Trophoblast cell (in vitro differentiated cells and primary cell): ENCODE results near the gene USP20.

Experiments
- DNase-seq, 2 donors: peaks; one replicate each; pipeline ENCODE4 v3.0.0-alpha.2; 2016
- H2AFZ ChIP-seq: 2 replicates; pipeline ENCODE4 v1.6.1; 2013; ENCODE audit warnings: low read length, moderate library complexity, mild to moderate bottlenecking; ENCODE audit not compliant: insufficient read depth, poor library complexity
- H2AK5ac ChIP-seq: 2 replicates; pipeline ENCODE4 v1.6.1; 2013; ENCODE audit warnings: mild to moderate bottlenecking, low read length
- H2BK120ac ChIP-seq: 2 replicates; pipeline ENCODE4 v1.6.1; 2013; ENCODE audit warnings: low read length, mild to moderate bottlenecking, moderate library complexity; ENCODE audit not compliant: insufficient read depth, poor library complexity
- H2BK12ac ChIP-seq: 2 replicates; pipeline ENCODE4 v1.6.1; 2013; ENCODE audit warnings: mild to moderate bottlenecking, low read length, moderate library complexity
- H2BK5ac ChIP-seq: 2 replicates; pipeline ENCODE4 v1.6.1; 2013; ENCODE audit warnings: low read length, low read depth, moderate library complexity, mild to moderate bottlenecking; ENCODE audit not compliant: poor library complexity
- H3K14ac ChIP-seq: 2 replicates; pipeline ENCODE4 v1.6.1; 2013; ENCODE audit warnings: mild to moderate bottlenecking, low read length
- H3K18ac ChIP-seq: 2 replicates; pipeline ENCODE4 v1.6.1; 2013; ENCODE audit warnings: mild to moderate bottlenecking, low read length
- H3K23ac ChIP-seq: 2 replicates; pipeline ENCODE4 v1.6.1; 2013; ENCODE audit warnings: low read length
- H3K27ac ChIP-seq: 2 replicates; pipeline ENCODE4 v1.5.1; 2013; ENCODE audit warnings: low read depth, mild to moderate bottlenecking, inconsistent platforms, low read length, moderate library complexity
- H3K27me3 ChIP-seq: 2 replicates; pipeline ENCODE4 v1.6.1; 2013; ENCODE audit warnings: inconsistent platforms, mild to moderate bottlenecking, low read length, moderate library complexity; ENCODE audit not compliant: insufficient read depth
- H3K36me3 ChIP-seq, 2 experiments: 1 replicate in 1 of 2; 2 replicates in 1 of 2; pipeline ENCODE4 v1.6.1; 2013; ENCODE audit warnings: low read length in 2 of 2, mild to moderate bottlenecking in 2 of 2, moderate library complexity in 1 of 2; ENCODE audit not compliant: insufficient read depth in 2 of 2, control insufficient read depth in 1 of 2
- H3K4ac ChIP-seq: 2 replicates; pipeline ENCODE4 v1.6.1; 2013; ENCODE audit warnings: low read depth, mild to moderate bottlenecking, low read length, moderate library complexity
- H3K4me1 ChIP-seq, 2 experiments: 1 replicate in 1 of 2; 2 replicates in 1 of 2; pipeline ENCODE4 v1.6.1; 2013; ENCODE audit warnings: low read length in 2 of 2, mild to moderate bottlenecking in 2 of 2, moderate library complexity in 1 of 2; ENCODE audit not compliant: insufficient read depth in 2 of 2, control insufficient read depth in 1 of 2
- H3K4me2 ChIP-seq: 2 replicates; pipeline ENCODE4 v1.6.1; 2013; ENCODE audit warnings: inconsistent platforms, mild to moderate bottlenecking, low read length, moderate library complexity
- H3K4me3 ChIP-seq: 2 replicates; pipeline ENCODE4 v1.5.1; 2013; ENCODE audit warnings: mild to moderate bottlenecking, low read depth, low read length, inconsistent platforms
- H3K79me1 ChIP-seq: one replicate; pipeline ENCODE4 v1.6.1; 2013; ENCODE audit warnings: low read length
- H3K79me2 ChIP-seq: 2 replicates; pipeline ENCODE4 v1.6.1; 2013; ENCODE audit warnings: low read length, mild to moderate bottlenecking; ENCODE audit not compliant: control insufficient read depth, insufficient read depth, poor library complexity
- H3K9ac ChIP-seq: 2 replicates; pipeline ENCODE4 v1.6.1; 2013; ENCODE audit warnings: mild to moderate bottlenecking, low read length
- H3K9me3 ChIP-seq: 2 replicates; pipeline ENCODE4 v1.6.1; 2013; ENCODE audit warnings: low read depth, mild to moderate bottlenecking, control low read depth, inconsistent platforms, low read length; ENCODE audit not compliant: insufficient read depth
- H4K12ac ChIP-seq: 2 replicates; pipeline ENCODE4 v1.6.1; 2013; ENCODE audit warnings: low read depth, mild to moderate bottlenecking, low read length, moderate library complexity
- H4K8ac ChIP-seq: 2 replicates; pipeline ENCODE4 v1.6.1; 2013; ENCODE audit warnings: low read depth, mild to moderate bottlenecking, low read length, moderate library complexity
- H4K91ac ChIP-seq: one replicate; pipeline ENCODE4 v1.6.1; 2013; ENCODE audit warnings: low read depth, mild to moderate bottlenecking, low read length, moderate library complexity
- WGBS: extraction: QIAGEN DNeasy Blood & Tissue Kit; methylation state at CpG from one replicate; pipeline ENCODE4 v1.1.7; 2013; ENCODE audit warnings: missing lambda C conversion rate; ENCODE audit not compliant: insufficient read length, insufficient coverage; ENCODE audit errors: extremely low coverage; 5-methylcytosine and 5-hydroxymethylcytosine counted together

USP20 gene

DNA sequence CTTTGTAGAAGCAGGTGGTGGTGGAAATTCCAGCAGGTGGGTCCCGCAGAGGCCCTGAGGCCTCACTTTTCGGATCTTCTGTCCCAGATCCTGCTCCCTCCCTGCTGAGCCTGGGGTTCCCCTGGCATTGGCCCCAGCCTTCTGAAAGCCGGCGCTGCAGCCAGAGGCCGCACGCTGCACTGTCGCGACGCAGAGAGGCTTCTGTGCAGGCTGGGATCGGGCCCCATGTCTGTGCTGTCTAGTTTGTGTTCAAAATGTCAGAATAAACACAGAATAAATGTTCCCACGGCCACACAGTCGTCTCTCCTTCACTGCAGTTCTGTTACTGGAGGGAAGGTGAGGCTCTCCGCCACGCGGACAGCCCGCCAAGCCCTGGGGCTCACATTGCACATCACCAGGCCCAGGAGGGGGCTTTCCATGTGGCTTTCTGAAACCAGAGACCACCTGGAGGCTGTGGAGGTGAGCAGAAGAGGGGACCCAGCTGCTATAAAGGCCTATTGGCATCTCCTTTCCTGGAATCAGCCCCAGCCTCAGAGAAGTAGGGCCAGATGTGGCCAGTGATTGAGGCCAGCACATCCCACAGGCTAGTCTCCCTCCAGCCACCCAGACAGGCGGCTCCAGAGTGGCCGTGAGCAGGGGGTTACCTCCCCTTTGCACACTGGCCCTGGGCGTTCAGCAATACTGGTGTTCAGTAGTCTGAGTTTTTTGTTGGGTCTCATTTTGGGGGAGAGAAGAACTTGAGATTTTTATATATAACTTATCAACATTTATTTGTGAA lies 46.5 kb downstream of the USP20 start:
- H3K27ac ChIP-seq = no peak overlapping the region
- H3K4me3 ChIP-seq = no peak overlapping the region
- no peak overlapping the region for H4K8ac ChIP-seq
- no peak overlapping the region for H2BK5ac ChIP-seq
- H3K9me3 ChIP-seq = peaks cover 2% of the 10 kb centered on the region
- no CpG with 5 or more reads among the region's 19 CpGs for WGBS
- no peak overlapping the region for H2AFZ ChIP-seq
- H3K23ac ChIP-seq = no peak overlapping the region
- H3K4me2 ChIP-seq = no peak overlapping the region
- H3K4me1 ChIP-seq = peaks cover 20 to 21% of the 10 kb centered on the region in 2 experiments
- no peak overlapping the region for H3K4ac ChIP-seq
- H2BK120ac ChIP-seq = no peak overlapping the region
- H2BK12ac ChIP-seq = no peak overlapping the region
- no peaks in the 10 kb centered on the region for H3K27me3 ChIP-seq
- DNase-seq = no peak
- H3K36me3 ChIP-seq = peaks cover 21 to 29% of the 10 kb centered on the region in 2 experiments
- no peak overlapping the region for H4K91ac ChIP-seq
- H2AK5ac ChIP-seq = no peak overlapping the region
- peaks cover 8% of the 10 kb centered on the region for H3K79me1 ChIP-seq
- no peak overlapping the region for H3K18ac ChIP-seq
- no peak overlapping the region for H4K12ac ChIP-seq
- H3K14ac ChIP-seq = no peak overlapping the region
- no peak overlapping the region for H3K9ac ChIP-seq
- H3K79me2 ChIP-seq = peaks cover 2% of the 10 kb centered on the region

- Histone ChIP-seq H3K4me3 (no peak overlapping the region), H3K4me1 (peaks cover 25 to 28% of the 10 kb centered on the region in 2 experiments), H2BK5ac (no peak overlapping the region), H3K4ac (no peak overlapping the region), H3K18ac (no peak overlapping the region), H3K79me1 (peaks cover 10% of the 10 kb centered on the region), H4K12ac (peak overlapping the region; percentile 1), H3K9ac (no peak overlapping the region), H3K9me3 (peaks cover 2% of the 10 kb centered on the region), H3K4me2 (peak overlapping the region; percentile 47), H3K14ac (no peak overlapping the region), H2AFZ (peak overlapping the region; percentile 20), H3K27ac (no peak overlapping the region), H3K23ac (no peak overlapping the region), H2AK5ac (peak overlapping the region; percentile 63), H3K79me2 (peaks cover 2% of the 10 kb centered on the region), H2BK12ac (peak overlapping the region; percentile 9), H4K8ac (peak overlapping the region; percentile 41), H4K91ac (peak overlapping the region; percentile 72), H2BK120ac (no peak overlapping the region), H3K36me3 (peaks cover 19 to 30% of the 10 kb centered on the region in 2 experiments), H3K27me3 (no peaks in the 10 kb centered on the region)
- WGBS = no CpG with 5 or more reads among the region's 24 CpGs
- peak; percentile 65 to 80 for DNase-seq
Measured at GRCh38 chr9:129884220-129885017, 49.2 kb downstream of the USP20 start.

DNA sequence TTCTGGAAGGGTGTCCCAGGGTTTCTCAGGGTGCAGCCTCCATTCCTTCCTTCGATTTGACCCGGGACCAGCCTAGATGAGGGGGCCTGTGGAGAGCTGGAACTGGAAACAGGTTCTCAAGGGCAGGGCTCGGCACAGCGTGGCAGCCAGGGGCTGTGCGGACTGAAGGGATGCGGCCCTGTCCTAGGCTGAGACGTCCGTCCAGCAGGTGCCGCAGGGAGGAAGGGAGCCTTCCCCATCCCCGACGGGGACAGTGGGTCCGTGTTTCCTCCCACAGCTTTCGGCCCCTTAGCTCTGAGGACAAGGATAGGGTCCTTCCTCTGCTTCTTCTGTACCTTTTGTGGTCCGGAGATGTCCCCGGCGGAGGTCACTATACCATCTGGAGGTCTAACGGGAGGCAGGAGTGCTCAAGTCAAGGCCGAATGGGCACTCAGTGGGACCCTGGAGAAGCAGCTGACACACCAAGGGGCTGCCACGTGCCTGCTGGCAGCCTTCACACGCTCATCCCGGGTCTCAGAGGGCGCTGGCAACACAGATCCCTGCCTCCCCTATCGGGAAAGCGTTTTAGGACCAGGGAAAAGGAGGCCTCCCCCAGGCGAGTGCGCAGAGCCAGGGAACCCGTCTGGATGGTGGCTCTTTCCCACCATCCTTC lies 49.9 kb downstream of the USP20 start:
- Histone ChIP-seq H3K27ac (no peak overlapping the region), H3K18ac (no peak overlapping the region), H3K4me1 (peaks cover 25 to 28% of the 10 kb centered on the region in 2 experiments), H3K9ac (peak overlapping the region; percentile 3), H3K27me3 (no peaks in the 10 kb centered on the region), H3K23ac (no peak overlapping the region), H2AFZ (peak overlapping the region; percentile 48), H4K12ac (peak overlapping the region; percentile 9), H2BK12ac (peak overlapping the region; percentile 74), H3K14ac (peak overlapping the region; percentile 21), H4K91ac (peak overlapping the region; percentile 72), H3K4ac (peak overlapping the region; percentile 63), H2BK5ac (peak overlapping the region; percentile 5), H3K4me3 (no peak overlapping the region), H3K79me2 (peaks cover 2% of the 10 kb centered on the region), H4K8ac (peak overlapping the region; percentile 41), H2BK120ac (peak overlapping the region; percentile 43), H3K36me3 (peaks cover 20 to 29% of the 10 kb centered on the region in 2 experiments), H3K79me1 (peaks cover 10% of the 10 kb centered on the region), H3K4me2 (peak overlapping the region; percentile 52), H3K9me3 (peaks cover 2% of the 10 kb centered on the region), H2AK5ac (peak overlapping the region; percentile 63)
- no CpG with 5 or more reads among the region's 27 CpGs for WGBS
- peak in 1 of 2 donors; percentile 49 for DNase-seq

- peaks cover 2% of the 10 kb centered on the region for H3K79me2 ChIP-seq
- peak overlapping the region; percentile 48 for H2AFZ ChIP-seq
- H2AK5ac ChIP-seq = no peak overlapping the region
- WGBS = no CpG with 5 or more reads among the region's 27 CpGs
- H3K79me1 ChIP-seq = peaks cover 10% of the 10 kb centered on the region
- no peaks in the 10 kb centered on the region for H3K27me3 ChIP-seq
- H3K27ac ChIP-seq = peak overlapping the region; percentile 49
- peak overlapping the region; percentile 21 for H3K14ac ChIP-seq
- H4K8ac ChIP-seq = peak overlapping the region; percentile 29
- H2BK12ac ChIP-seq = peak overlapping the region; percentile 74
- H4K12ac ChIP-seq = peak overlapping the region; percentile 5
- peaks cover 2% of the 10 kb centered on the region for H3K9me3 ChIP-seq
- DNase-seq = peak; percentile 97 to 98
- no peak overlapping the region for H2BK5ac ChIP-seq
- no peak overlapping the region for H3K23ac ChIP-seq
- H2BK120ac ChIP-seq = peak overlapping the region; percentile 43
- peak overlapping the region; percentile 63 for H3K4ac ChIP-seq
- H3K18ac ChIP-seq = no peak overlapping the region
- peak overlapping the region; percentile 3 for H3K9ac ChIP-seq
- no peak overlapping the region for H3K4me3 ChIP-seq
- H3K4me1 ChIP-seq = peaks cover 25 to 28% of the 10 kb centered on the region in 2 experiments
- peak overlapping the region; percentile 72 for H4K91ac ChIP-seq
- peaks cover 16 to 24% of the 10 kb centered on the region in 2 experiments for H3K36me3 ChIP-seq
- peak overlapping the region; percentile 52 for H3K4me2 ChIP-seq
Measured at GRCh38 chr9:129885670-129886106, 50.4 kb downstream of the USP20 start.
